ENCODE results near the gene TRPC3. TPM values are rescaled to one million over a fixed set of nuclear protein-coding genes. Genes with fewer than 3 reads are reported as not detected.
"Not testable (repeated sequence)": the region's sequence is repeated elsewhere in the genome, so short reads cannot be mapped to it uniquely, and the experiment has no call there.

TRPC3 gene
- total RNA-seq, 1 experiment from 2014 or later: 0.91 TPM

GRCh38 chr4:121927948-121928347 lies 23.9 kb downstream of the TRPC3 start:
- Mint-ChIP-seq H3K9me3 (ENCODE audit: unreplicated experiment) (no peaks in the 10 kb centered on the region), H3K36me3 (ENCODE audit: insufficient read depth, unreplicated experiment) (no peaks in the 10 kb centered on the region), H3K4me3 (ENCODE audit: unreplicated experiment) (no peak overlapping the region), H3K27me3 (ENCODE audit: insufficient read depth, unreplicated experiment) (no peaks in the 10 kb centered on the region), H3K4me1 (ENCODE audit: low read depth, unreplicated experiment) (no peaks in the 10 kb centered on the region), H3K27ac (ENCODE audit: unreplicated experiment) (no peak overlapping the region)
- Histone ChIP-seq H3K4me1 (no peaks in the 10 kb centered on the region), H3K27me3 (replicated peaks; ENCODE audit: control insufficient read depth, insufficient read depth, low read length) (no peaks in the 10 kb centered on the region), H3K36me3 (ENCODE audit: control insufficient read depth, insufficient read depth, low read length) (no peaks in the 10 kb centered on the region), H3K9me3 (0 out of 2 replicates have a peak, but pooled peaks cover 2% of the 10 kb centered on the region), H3K4me3 (ENCODE audit: low read depth, low read length) (no peak overlapping the region)
- ChIA-PET POLR2A (no interaction called here), CTCF (no interaction called here)
- intact Hi-C loops (cut with micrococcal nuclease; ENCODE audit: unreplicated experiment): no loop called here
- DNase-seq: no peak
- no peak for TF ChIP-seq CTCF (IDR thresholded peaks at IDR 0.05; ENCODE audit: insufficient read depth in 1 of 2, low read depth in 1 of 2, low read length in 1 of 2, severe bottlenecking in 1 of 2, unreplicated experiment in 1 of 2)
- no TSS peak for BruUV-seq (replicated peaks)

GRCh38 chr4:121926490-121926889 lies 25.4 kb downstream of the TRPC3 start:
- H3K27ac Mint-ChIP-seq (ENCODE audit: unreplicated experiment); CTCF ChIA-PET; BruUV-seq (replicated peaks); DNase-seq; H3K9me3 ChIP-seq; H3K4me3 Mint-ChIP-seq (ENCODE audit: unreplicated experiment); H3K4me1 Mint-ChIP-seq (ENCODE audit: low read depth, unreplicated experiment); H3K4me1 ChIP-seq; H3K27me3 ChIP-seq (replicated peaks; ENCODE audit: control insufficient read depth, insufficient read depth, low read length); H3K36me3 ChIP-seq (ENCODE audit: control insufficient read depth, insufficient read depth, low read length); H3K36me3 Mint-ChIP-seq (ENCODE audit: insufficient read depth, unreplicated experiment); intact Hi-C loops (cut with micrococcal nuclease; ENCODE audit: unreplicated experiment); H3K9me3 Mint-ChIP-seq (ENCODE audit: unreplicated experiment); POLR2A ChIA-PET; H3K27me3 Mint-ChIP-seq (ENCODE audit: insufficient read depth, unreplicated experiment); H3K4me3 ChIP-seq (ENCODE audit: low read depth, low read length): not testable (repeated sequence)

GRCh38 chr4:121923306-121923705 lies 28.6 kb downstream of the TRPC3 start:
- POLR2A ChIA-PET: no interaction called here
- intact Hi-C loops (cut with micrococcal nuclease; ENCODE audit: unreplicated experiment): no loop called here
- no peak for DNase-seq
- Mint-ChIP-seq H3K36me3 (ENCODE audit: insufficient read depth, unreplicated experiment) (no peaks in the 10 kb centered on the region), H3K27me3 (ENCODE audit: insufficient read depth, unreplicated experiment) (no peaks in the 10 kb centered on the region), H3K4me1 (ENCODE audit: low read depth, unreplicated experiment) (no peaks in the 10 kb centered on the region), H3K9me3 (ENCODE audit: unreplicated experiment) (no peaks in the 10 kb centered on the region), H3K4me3 (ENCODE audit: unreplicated experiment) (no peak overlapping the region), H3K27ac (ENCODE audit: unreplicated experiment) (no peak overlapping the region)
- no peaks in the 10 kb centered on the region for H3K27me3 ChIP-seq (replicated peaks; ENCODE audit: control insufficient read depth, insufficient read depth, low read length)
- TF ChIP-seq CTCF (IDR thresholded peaks at IDR 0.05; ENCODE audit: insufficient read depth in 1 of 2, low read depth in 1 of 2, low read length in 1 of 2, severe bottlenecking in 1 of 2, unreplicated experiment in 1 of 2): no peak
- H3K4me3 ChIP-seq (ENCODE audit: low read depth, low read length): no peak overlapping the region
- no peaks in the 10 kb centered on the region for H3K36me3 ChIP-seq (ENCODE audit: control insufficient read depth, insufficient read depth, low read length)
- no TSS peak for BruUV-seq (replicated peaks)
- CTCF ChIA-PET: no interaction called here
- no peaks in the 10 kb centered on the region for H3K4me1 ChIP-seq
- 0 out of 2 replicates have a peak, but pooled peaks cover 2% of the 10 kb centered on the region for H3K9me3 ChIP-seq

GRCh38 chr4:121913667-121914066 lies 38.2 kb downstream of the TRPC3 start:
- Mint-ChIP-seq H3K4me1 (ENCODE audit: low read depth, unreplicated experiment) (no peaks in the 10 kb centered on the region), H3K4me3 (ENCODE audit: unreplicated experiment) (no peak overlapping the region), H3K36me3 (ENCODE audit: insufficient read depth, unreplicated experiment) (no peaks in the 10 kb centered on the region), H3K9me3 (ENCODE audit: unreplicated experiment) (no peaks in the 10 kb centered on the region), H3K27ac (ENCODE audit: unreplicated experiment) (no peak overlapping the region), H3K27me3 (ENCODE audit: insufficient read depth, unreplicated experiment) (peaks cover 3% of the 10 kb centered on the region)
- no peaks in the 10 kb centered on the region for H3K9me3 ChIP-seq
- no peaks in the 10 kb centered on the region for H3K27me3 ChIP-seq (replicated peaks; ENCODE audit: control insufficient read depth, insufficient read depth, low read length)
- TF ChIP-seq CTCF (IDR thresholded peaks at IDR 0.05; ENCODE audit: insufficient read depth in 1 of 2, low read depth in 1 of 2, low read length in 1 of 2, severe bottlenecking in 1 of 2, unreplicated experiment in 1 of 2): no peak
- H3K4me3 ChIP-seq (ENCODE audit: low read depth, low read length): no peak overlapping the region
- ChIA-PET POLR2A (no interaction called here), CTCF (no interaction called here)
- no peaks in the 10 kb centered on the region for H3K4me1 ChIP-seq
- intact Hi-C loops (cut with micrococcal nuclease; ENCODE audit: unreplicated experiment): no loop called here
- H3K36me3 ChIP-seq (ENCODE audit: control insufficient read depth, insufficient read depth, low read length): no peaks in the 10 kb centered on the region
- BruUV-seq (replicated peaks): no TSS peak
- no peak for DNase-seq
